Measurements from ENCODE around the gene PRPF6. TPM values are rescaled to one million over a fixed set of nuclear protein-coding genes. Genes with fewer than 3 reads are reported as not detected.

The PRPF6 gene
- total and polyA plus RNA-seq, 2 of the 13 experiments (the other 11 are each of a cell fraction or from before 2014, with no cell fraction given), result 63.7 to 101 TPM

- TF ChIP-seq ZFP36 (IDR thresholded peaks at IDR 0.05; ENCODE audit: borderline replicate concordance, low read depth, low read length, partially characterized antibody) (no peak), HNF4G (IDR thresholded peaks at IDR 0.05; ENCODE audit: borderline replicate concordance, low read depth, low read length) (no peak; the same call in 1 of the 2 replicates), HNF4G (CRISPR knock-in tag; IDR thresholded peaks at IDR 0.05; ENCODE audit: borderline replicate concordance, low read depth) (0 out of 2 replicates have a peak, but pooled peaks have one; percentile 40), CENPBD1 (CRISPR knock-in tag; IDR thresholded peaks at IDR 0.05; ENCODE audit: borderline replicate concordance, low read depth) (0 out of 2 replicates have a peak, but pooled peaks have one; percentile 40), ZZZ3 (CRISPR knock-in tag; IDR thresholded peaks at IDR 0.05; ENCODE audit: borderline replicate concordance) (0 out of 2 replicates have a peak, but pooled peaks have one; percentile 58), ZNF790 (CRISPR knock-in tag; IDR thresholded peaks at IDR 0.05; ENCODE audit: borderline replicate concordance) (no peak), E2F2 (CRISPR knock-in tag; IDR thresholded peaks at IDR 0.05; ENCODE audit: borderline replicate concordance) (no peak), HDAC1 (CRISPR knock-in tag; IDR thresholded peaks at IDR 0.05) (peak; percentile 54; the same call in 1 of the 2 replicates), RFXANK (CRISPR knock-in tag; IDR thresholded peaks at IDR 0.05) (no peak), TCF7L2 (IDR thresholded peaks at IDR 0.05; ENCODE audit: low read depth, low read length) (no peak), AHR (CRISPR knock-in tag; IDR thresholded peaks at IDR 0.05) (no peak), ARNT (IDR thresholded peaks at IDR 0.05) (no peak), ZNF432 (CRISPR knock-in tag; IDR thresholded peaks at IDR 0.05; ENCODE audit: borderline replicate concordance) (no peak), WIZ (CRISPR knock-in tag; IDR thresholded peaks at IDR 0.05) (peak; percentile 64; the same call in 1 of the 2 replicates), CREB1 (IDR thresholded peaks at IDR 0.05) (0 out of 2 replicates have a peak, but pooled peaks have one; percentile 5), CREB1 (CRISPR knock-in tag; IDR thresholded peaks at IDR 0.05) (no peak), FOSL2 (CRISPR knock-in tag; IDR thresholded peaks at IDR 0.05) (peak; percentile 75), PHF8 (CRISPR knock-in tag; IDR thresholded peaks at IDR 0.05) (no peak), HMG20B (CRISPR knock-in tag; conservative IDR thresholded peaks at IDR 0.05) (no peak), ZNF556 (CRISPR knock-in tag; IDR thresholded peaks at IDR 0.05; ENCODE audit: borderline replicate concordance) (no peak), EZH2 (conservative IDR thresholded peaks at IDR 0.05; ENCODE audit: low read depth, low read length) (no peak), ATAD3A (CRISPR knock-in tag; IDR thresholded peaks at IDR 0.05) (no peak), CENPT (CRISPR knock-in tag; IDR thresholded peaks at IDR 0.05; ENCODE audit: low read depth) (no peak), AGO1 (IDR thresholded peaks at IDR 0.05; ENCODE audit: low read depth, low read length, poor library complexity, severe bottlenecking) (peak; percentile 77), ZNF703 (CRISPR knock-in tag; IDR thresholded peaks at IDR 0.05; ENCODE audit: borderline replicate concordance) (0 out of 2 replicates have a peak, but pooled peaks have one; percentile 22), ZNF101 (CRISPR knock-in tag; IDR thresholded peaks at IDR 0.05; ENCODE audit: borderline replicate concordance, low read depth) (no peak), SP2 (CRISPR knock-in tag; IDR thresholded peaks at IDR 0.05) (peak; percentile 14; the same call in 1 of the 2 replicates), ZSCAN30 (CRISPR knock-in tag; IDR thresholded peaks at IDR 0.05) (no peak), KAT2B (IDR thresholded peaks at IDR 0.05; ENCODE audit: borderline replicate concordance, low read depth, low read length) (no peak), ZFP1 (CRISPR knock-in tag; IDR thresholded peaks at IDR 0.05) (no peak)
These were observed 83.3 kb downstream of the PRPF6 start (continued) for GRCh38 chr20:64064145-64064698.

All from HepG2 (cell line).